COR-L47 (cell line): ENCODE data around the gene CUX1.
"Not testable (repeated sequence)": the region's sequence is repeated elsewhere in the genome, so short reads cannot be mapped to it uniquely, and the experiment has no call there.

ENCODE experiments used
- DNase-seq: peaks from one replicate; lab custom pipeline; 2025; lab: John Stamatoyannopoulos, UW

CUX1 gene

DNA sequence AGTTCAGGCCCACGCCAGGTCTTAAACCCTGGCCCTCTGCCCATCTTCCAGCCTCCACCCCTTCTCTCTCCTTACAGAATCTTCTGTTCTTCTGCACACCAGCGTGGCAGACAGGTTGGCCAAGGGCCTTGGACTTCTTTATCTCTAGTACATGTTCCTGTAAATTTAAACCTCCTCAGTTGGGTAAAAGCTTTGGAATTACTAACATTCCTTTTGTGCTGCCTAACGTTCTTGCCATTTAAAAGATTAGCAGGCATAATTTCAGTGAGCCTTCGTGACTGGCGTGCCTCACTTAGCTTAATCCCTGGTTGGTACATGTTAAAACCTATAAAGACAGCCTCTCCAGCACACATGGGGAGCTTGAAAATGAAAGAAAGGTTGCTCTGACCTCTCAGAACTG is 192.2 kb downstream of the CUX1 start:
- DNase-seq, result no peak

DNA sequence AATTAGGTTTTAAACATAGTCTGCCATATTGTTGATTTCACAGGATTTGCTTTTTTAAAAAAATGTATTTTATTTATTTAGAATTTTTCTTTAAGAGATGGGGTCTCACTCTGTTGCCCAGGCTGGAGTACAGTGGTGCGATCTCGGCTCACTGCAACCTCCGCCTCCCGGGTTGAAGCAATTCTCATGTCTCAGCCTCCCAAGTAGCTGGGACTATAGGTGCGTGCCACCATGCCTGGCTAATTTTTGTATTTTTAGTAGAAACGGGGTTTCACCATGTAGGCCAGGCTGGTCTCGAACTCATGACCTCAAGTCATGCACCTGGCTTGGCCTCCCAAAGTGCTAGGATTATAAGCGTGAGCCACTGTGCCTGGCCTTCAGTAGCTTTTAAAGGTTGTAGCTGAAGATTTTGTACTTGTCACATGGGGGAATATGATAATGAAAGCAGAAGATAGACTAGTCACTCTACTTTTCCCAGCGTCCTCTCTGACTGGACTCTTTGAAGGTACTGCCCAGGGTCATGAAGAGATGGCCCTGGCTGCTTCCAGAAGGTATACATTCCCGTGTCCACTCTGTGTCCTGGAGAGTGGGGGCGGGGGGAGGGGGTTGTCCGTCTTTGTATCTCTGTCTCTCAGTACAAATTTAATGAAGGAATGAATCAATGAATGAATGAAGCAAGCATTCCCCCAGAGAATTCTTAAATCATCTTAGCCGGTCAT is 194.8 kb downstream of the CUX1 start:
- not testable (repeated sequence) for DNase-seq

- DNase-seq, result no peak
These were observed 195.6 kb downstream of the CUX1 start for GRCh38 chr7:102012941-102013461.

GRCh38 chr7:102018876-102019275 is 201.4 kb downstream of the CUX1 start:
- DNase-seq, result no peak

DNA sequence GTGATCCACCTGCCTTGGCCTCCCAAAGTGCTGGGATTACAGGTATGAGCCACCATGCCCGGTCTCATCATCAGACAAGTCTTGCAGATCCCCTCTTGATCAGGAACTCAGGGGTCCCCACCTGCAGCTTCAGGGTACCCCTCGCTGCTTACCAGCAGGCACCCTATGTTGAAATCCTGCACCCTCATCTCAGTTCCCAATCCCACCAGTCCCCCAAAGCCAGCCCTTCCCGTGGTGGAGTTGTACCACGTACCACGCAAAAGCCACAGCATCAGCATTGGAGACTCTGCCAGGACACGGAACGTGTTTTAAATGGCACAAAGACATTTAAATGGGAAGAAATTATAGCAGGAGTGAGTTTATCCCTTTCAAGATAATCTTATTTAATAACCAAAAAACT is 202.0 kb downstream of the CUX1 start:
- no peak for DNase-seq

- DNase-seq, result no peak
These were observed 204.6 kb downstream of the CUX1 start for GRCh38 chr7:102021841-102022618.

GRCh38 chr7:102024005-102024768 is 206.8 kb downstream of the CUX1 start:
- no peak for DNase-seq

- no peak for DNase-seq
These were observed 207.5 kb downstream of the CUX1 start for GRCh38 chr7:102024769-102025391.

- not testable (repeated sequence) for DNase-seq
These were observed 208.4 kb downstream of the CUX1 start for GRCh38 chr7:102025777-102026176.

DNA sequence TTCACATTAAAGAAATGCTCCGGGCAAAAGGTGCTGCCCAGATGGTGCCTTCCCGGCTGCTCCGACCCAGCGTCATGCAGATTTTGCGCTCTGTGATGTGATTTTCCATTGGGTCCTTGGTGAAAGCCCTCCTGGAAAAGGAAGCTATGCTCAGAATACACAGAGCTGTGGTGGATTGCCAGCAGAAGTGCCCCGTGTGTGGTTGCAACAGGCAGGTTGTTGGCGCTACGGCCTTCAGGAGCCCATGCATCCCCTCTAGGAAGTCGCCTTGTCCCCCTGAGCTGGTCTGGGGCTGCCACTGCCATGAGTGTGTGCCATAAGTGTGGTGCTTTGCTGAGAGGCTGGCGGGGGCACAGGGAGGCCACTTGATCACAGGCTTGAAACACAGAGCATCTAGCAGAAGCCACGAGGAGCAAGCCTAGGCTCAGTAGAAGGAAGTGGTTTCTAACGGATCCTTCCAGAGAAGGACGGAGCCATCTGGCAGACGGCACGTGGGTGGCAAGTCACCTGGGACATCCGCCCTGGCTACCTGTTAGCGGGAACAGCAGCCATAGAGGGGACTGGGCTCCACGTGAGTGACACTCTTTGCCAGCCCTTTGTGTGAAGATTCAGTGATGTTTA is 210.9 kb downstream of the CUX1 start:
- DNase-seq, result no peak

- no peak for DNase-seq
These were observed 212.2 kb downstream of the CUX1 start for GRCh38 chr7:102029616-102030015.

DNA sequence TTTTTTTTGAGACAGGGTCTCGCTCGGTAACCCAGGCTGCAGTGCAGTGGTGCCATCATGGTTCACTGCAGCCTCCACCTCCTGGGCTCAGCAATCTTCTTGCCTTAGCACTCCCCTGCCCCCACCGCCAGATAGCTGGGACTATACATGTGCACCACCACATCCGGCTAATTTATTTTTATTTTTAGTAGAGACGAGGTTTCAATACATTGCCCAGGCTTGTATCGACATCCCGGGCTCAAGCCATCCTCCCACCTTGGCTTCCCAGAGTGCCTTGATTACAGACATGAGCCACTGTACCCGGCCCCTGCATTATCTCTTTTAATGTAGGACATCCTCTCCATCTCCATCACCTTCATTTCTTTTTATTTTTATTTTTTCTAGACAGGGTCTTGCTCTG is 213.3 kb downstream of the CUX1 start:
- no peak for DNase-seq

DNA sequence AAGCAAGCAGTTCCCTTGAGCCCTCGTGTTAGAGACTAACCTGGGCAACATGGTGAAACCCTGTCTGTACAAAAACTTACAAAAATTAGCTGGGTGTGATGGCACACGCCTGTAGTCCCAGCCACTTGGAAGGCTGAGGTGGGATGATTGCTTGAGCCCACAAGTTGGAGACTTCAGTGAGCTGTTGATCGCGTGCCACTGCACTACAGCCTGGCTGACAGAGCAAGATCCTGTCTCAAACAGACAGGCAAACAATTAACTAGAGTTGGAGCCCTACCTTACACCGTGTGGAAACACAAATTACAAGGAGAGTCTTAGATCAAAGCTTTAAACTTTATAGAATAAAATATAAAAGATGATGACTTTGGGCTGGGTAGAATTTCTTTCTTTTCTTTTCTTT is 219.5 kb downstream of the CUX1 start:
- no peak for DNase-seq

GRCh38 chr7:102039706-102040105 is 222.3 kb downstream of the CUX1 start:
- no peak for DNase-seq

DNA sequence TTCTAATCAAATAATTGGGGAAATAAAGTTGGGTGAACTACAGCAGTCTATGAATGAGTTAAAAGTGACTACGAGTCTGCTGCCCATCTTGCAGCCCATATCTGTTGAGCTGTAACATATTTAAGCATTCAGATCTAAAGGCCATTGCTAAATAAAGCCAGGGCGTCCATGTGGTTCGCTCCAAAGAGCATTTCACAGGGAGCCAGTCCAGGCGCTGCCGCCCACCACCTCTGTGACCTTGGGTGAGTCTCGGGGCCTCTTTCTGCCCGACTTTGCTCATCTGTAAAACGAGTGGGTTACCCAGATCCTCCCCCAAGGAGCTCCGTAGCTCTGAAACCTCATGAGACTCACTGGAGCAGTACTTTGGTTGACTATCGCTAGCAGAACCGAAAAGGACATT is 223.1 kb downstream of the CUX1 start:
- no peak for DNase-seq

DNA sequence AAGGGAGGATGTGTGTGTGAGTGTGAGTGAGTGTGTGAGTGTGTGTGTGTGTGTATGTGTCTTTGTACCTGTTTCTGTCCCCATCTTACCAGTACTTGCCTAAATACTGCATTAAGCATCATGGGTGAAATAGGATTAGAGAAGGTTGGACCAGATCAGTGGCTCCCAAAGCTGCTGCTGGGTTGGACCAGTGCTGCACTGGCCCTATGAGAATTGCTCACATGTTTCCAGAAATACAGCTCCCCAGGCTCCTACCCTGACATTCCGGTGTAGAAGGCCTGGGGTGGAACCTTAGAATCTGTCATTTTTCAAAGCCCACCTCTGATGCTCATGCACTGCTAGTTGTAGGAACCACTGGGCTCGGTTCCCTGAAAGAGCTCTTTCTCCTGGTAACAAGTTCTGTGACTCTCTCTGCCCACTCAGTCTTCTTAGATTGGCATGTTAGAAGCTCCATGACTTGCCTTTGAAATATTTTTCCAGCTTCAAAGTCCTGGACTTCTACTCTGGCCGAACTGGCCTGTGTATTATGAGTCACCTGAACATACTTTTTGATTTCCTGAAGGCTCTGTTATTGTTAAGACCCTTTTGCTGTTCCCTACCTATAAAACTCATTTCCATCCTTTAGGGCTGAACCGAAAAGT is 224.7 kb downstream of the CUX1 start:
- DNase-seq, result no peak

DNA sequence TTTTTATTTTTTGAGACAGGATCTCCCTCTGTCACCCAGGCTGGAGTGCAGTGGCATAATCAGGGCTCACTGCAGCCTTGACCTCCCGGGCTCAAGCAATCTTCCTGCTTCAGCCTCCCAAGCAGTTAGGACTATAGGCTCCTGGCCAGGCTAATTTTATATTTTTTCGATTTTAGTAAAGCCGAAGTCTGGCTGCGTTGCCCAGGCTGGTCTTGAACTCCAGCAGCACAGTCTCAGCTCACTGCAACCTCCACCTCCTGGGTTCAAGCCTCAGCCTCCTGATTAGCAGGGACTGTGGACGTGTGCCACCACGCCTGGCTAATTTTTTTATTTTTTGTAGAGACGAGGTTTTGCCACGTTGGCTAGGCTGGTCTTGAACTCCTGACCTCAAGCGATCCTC is 225.4 kb downstream of the CUX1 start:
- DNase-seq, result not testable (repeated sequence)

DNA sequence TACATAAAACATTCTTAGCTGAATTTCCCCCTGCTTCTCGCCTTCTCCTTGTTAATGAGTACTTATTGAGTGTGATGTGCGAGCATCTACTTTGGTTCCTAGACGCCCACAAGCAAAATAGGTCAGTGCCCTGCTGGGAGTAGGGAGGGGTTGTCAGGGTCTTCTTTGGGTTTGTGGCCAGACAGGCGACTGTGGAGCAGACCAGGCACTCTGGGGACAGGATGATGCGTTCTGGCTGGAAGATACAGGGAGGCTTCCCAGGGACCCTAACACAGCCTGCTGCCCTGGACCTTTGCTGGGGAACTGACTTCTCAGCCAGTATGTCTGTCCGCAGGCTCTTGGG is 227.2 kb downstream of the CUX1 start:
- no peak for DNase-seq

- peak; percentile 75 for DNase-seq
These were observed 227.7 kb downstream of the CUX1 start for GRCh38 chr7:102044984-102045673.

- DNase-seq, result no peak
These were observed 228.4 kb downstream of the CUX1 start for GRCh38 chr7:102045681-102046372.
